GM23248 (cell line): ENCODE results near the gene MAP3K6. TPM values are rescaled to one million over a fixed set of nuclear protein-coding genes. Genes with fewer than 3 reads are reported as not detected.
"Not testable (repeated sequence)": the region's sequence is repeated elsewhere in the genome, so short reads cannot be mapped to it uniquely, and the experiment has no call there.

ENCODE experiments used
- DNase-seq: peaks from one replicate; pipeline ENCODE4 v3.0.0-alpha.2; 2015
- H2AFZ ChIP-seq: fragments of 200-600 bp; sonication (generic); 2 replicates; pipeline ENCODE4 v1.6.1; 2016; ENCODE audit warnings: antibody characterized with exemption
- H3F3A ChIP-seq: fragments of 200-600 bp; sonication (generic); 2 replicates; pipeline ENCODE4 v1.6.1; 2016; ENCODE audit warnings: mild to moderate bottlenecking, antibody characterized with exemption, mixed run types; ENCODE audit not compliant: insufficient read depth
- H3K27ac ChIP-seq: fragments of 200-600 bp; sonication (generic); 2 replicates; pipeline ENCODE4 v1.5.1; 2016; ENCODE audit warnings: mild to moderate bottlenecking
- H3K27me3 ChIP-seq: fragments of 200-600 bp; sonication (generic); replicated peaks from 2 replicates; pipeline ENCODE4 v1.6.1; 2016; ENCODE audit warnings: mild to moderate bottlenecking; ENCODE audit not compliant: insufficient read depth
- H3K36me3 ChIP-seq: fragments of 200-600 bp; sonication (generic); 2 replicates; pipeline ENCODE4 v1.6.1; 2016; ENCODE audit warnings: low read depth, mild to moderate bottlenecking
- H3K4me1 ChIP-seq: fragments of 200-600 bp; sonication (generic); 2 replicates; pipeline ENCODE4 v1.6.1; 2016; ENCODE audit warnings: mild to moderate bottlenecking; ENCODE audit not compliant: insufficient read depth
- H3K4me2 ChIP-seq: fragments of 200-600 bp; sonication (generic); one replicate; pipeline ENCODE4 v1.6.1; 2016; ENCODE audit warnings: mild to moderate bottlenecking; ENCODE audit not compliant: unreplicated experiment
- H3K4me3 ChIP-seq: fragments of 200-600 bp; sonication (generic); 2 replicates; pipeline ENCODE4 v1.5.1; 2016; ENCODE audit warnings: mild to moderate bottlenecking
- H3K79me2 ChIP-seq: fragments of 200-600 bp; sonication (generic); 2 replicates; pipeline ENCODE4 v1.6.1; 2016; ENCODE audit warnings: mild to moderate bottlenecking; ENCODE audit not compliant: insufficient read depth
- H3K9ac ChIP-seq: fragments of 200-600 bp; sonication (generic); 2 replicates; pipeline ENCODE4 v1.6.1; 2016; ENCODE audit warnings: mild to moderate bottlenecking
- H3K9me2 ChIP-seq: fragments of 200-600 bp; sonication (generic); 2 replicates; pipeline ENCODE4 v1.6.1; 2016; ENCODE audit warnings: mixed run types, mild to moderate bottlenecking, moderate library complexity; ENCODE audit not compliant: insufficient read depth
- H3K9me3 ChIP-seq: fragments of 200-600 bp; sonication (generic); one replicate; pipeline ENCODE4 v1.6.1; 2017; ENCODE audit warnings: low read depth
- H4K20me1 ChIP-seq: fragments of 200-600 bp; sonication (generic); 2 replicates; pipeline ENCODE4 v1.6.0; 2016; ENCODE audit not compliant: insufficient read depth
- EZH2 ChIP-seq: fragments of 200-600 bp; sonication (generic); IDR thresholded peaks from 2 replicates; pipeline ENCODE4 v1.6.1; 2018; ENCODE audit warnings: antibody characterized with exemption, mild to moderate bottlenecking; ENCODE audit not compliant: insufficient read depth, poor library complexity, severe bottlenecking
- EZH2phosphoT487 ChIP-seq: fragments of 200-600 bp; sonication (generic); IDR thresholded peaks from 2 replicates; pipeline ENCODE4 v1.6.1; 2018; ENCODE audit warnings: antibody characterized with exemption, moderate library complexity, mild to moderate bottlenecking, low read depth; ENCODE audit not compliant: insufficient read depth
- WGBS, 2 experiments: methylation state at CpG; one replicate each; pipeline ENCODE4 v1.1.6; 2015 to 2017; ENCODE audit warnings: low lambda C conversion rate in 2 of 2, low coverage in 1 of 2; ENCODE audit errors: missing lambda C conversion rate in 2 of 2; 5-methylcytosine and 5-hydroxymethylcytosine counted together
- in situ Hi-C: fragments of 300-500 bp; cut with MboI; formaldehyde crosslinking; loops from 2 replicates; pipeline ENCODE4 v1.15.0; 2020
- polyA plus RNA-seq: library from polyadenylated mRNA; unstranded; fragments of >200 nt; fragmentation: Nextera tagmentation; extraction: Ambion mirVana; gene quantifications from 2 replicates; pipeline ENCODE4 v1.2.1, GENCODE V29; 2016
- total RNA-seq: library from RNA; depleted of rRNA; stranded (reverse); fragments of >200 nt; shearing (Covaris generic); gene quantifications from 2 replicates; pipeline ENCODE4 v1.2.3, GENCODE V29; 2014

MAP3K6 gene
- total and polyA plus RNA-seq, 2 experiments from 2014 or later: 13.7 to 40.3 TPM

- H3F3A ChIP-seq: no peaks in the 10 kb centered on the region; the same call in 1 of the 2 replicates
- H3K27me3 ChIP-seq: no peaks in the 10 kb centered on the region
- peaks cover 6% of the 10 kb centered on the region; the same call in 1 of the 2 replicates for H3K4me1 ChIP-seq
- DNase-seq: peak; percentile 39
- no peak overlapping the region for H2AFZ ChIP-seq
- H3K79me2 ChIP-seq: no peaks in the 10 kb centered on the region
- in situ Hi-C loops: no loop called here
- H3K9ac ChIP-seq: no peak overlapping the region
- H3K4me3 ChIP-seq: no peak overlapping the region
- H4K20me1 ChIP-seq: no peaks in the 10 kb centered on the region
- no peak overlapping the region for H3K4me2 ChIP-seq
- no peaks in the 10 kb centered on the region for H3K36me3 ChIP-seq
- H3K9me3 ChIP-seq: no peaks in the 10 kb centered on the region
- H3K9me2 ChIP-seq: no peaks in the 10 kb centered on the region
- H3K27ac ChIP-seq: no peak overlapping the region
- no peak for TF ChIP-seq EZH2phosphoT487
- TF ChIP-seq EZH2: no peak
- 48 to 63% methylated on average over 4 to 5 of the region's 5 CpGs for WGBS, 2 experiments
Observed at GRCh38 chr1:27388337-27389005, 21.7 kb upstream of the MAP3K6 start.

GRCh38 chr1:27384797-27385196 lies 18.0 kb upstream of the MAP3K6 start:
- 85 to 89% methylated on average over 3 of the region's 3 CpGs for WGBS, 2 experiments
- H3K9me3 ChIP-seq, H3K9me2 ChIP-seq, in situ Hi-C loops, DNase-seq, H4K20me1 ChIP-seq, H3K79me2 ChIP-seq, H3K36me3 ChIP-seq, H3K27ac ChIP-seq, H2AFZ ChIP-seq, H3F3A ChIP-seq, H3K4me3 ChIP-seq, H3K4me1 ChIP-seq, H3K4me2 ChIP-seq, H3K27me3 ChIP-seq, H3K9ac ChIP-seq: not testable (repeated sequence)

DNA sequence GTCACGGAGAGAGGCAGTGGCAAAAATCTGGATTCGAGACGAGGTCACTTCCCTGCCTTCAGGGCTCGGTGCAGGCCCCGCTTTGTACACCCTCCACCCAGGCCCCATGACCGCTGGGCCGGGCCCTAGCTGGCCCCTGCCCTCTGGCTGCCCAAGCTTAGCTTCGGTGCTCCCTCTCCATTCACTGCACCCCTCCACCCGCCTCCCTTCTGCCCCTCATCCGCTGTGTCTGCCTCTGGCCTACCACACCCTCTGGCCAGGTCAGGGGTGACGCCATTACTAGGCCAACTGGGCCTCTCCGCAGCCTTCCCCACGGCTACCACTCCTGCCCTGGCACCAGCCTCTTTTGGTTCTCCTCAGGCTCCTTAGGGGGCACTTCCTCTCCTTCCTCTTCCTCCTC lies 16.9 kb upstream of the MAP3K6 start:
- Histone ChIP-seq H2AFZ (no peak overlapping the region), H3K9me2 (no peaks in the 10 kb centered on the region), H4K20me1 (no peaks in the 10 kb centered on the region), H3K4me3 (no peak overlapping the region), H3F3A (no peaks in the 10 kb centered on the region), H3K79me2 (no peaks in the 10 kb centered on the region), H3K4me1 (no peaks in the 10 kb centered on the region), H3K27ac (no peak overlapping the region), H3K9me3 (no peaks in the 10 kb centered on the region), H3K4me2 (no peak overlapping the region), H3K9ac (no peak overlapping the region), H3K27me3 (no peaks in the 10 kb centered on the region), H3K36me3 (no peaks in the 10 kb centered on the region)
- WGBS, 2 experiments: 98 to 99% methylated on average over 10 to 13 of the region's 13 CpGs
- no peak for TF ChIP-seq EZH2phosphoT487
- no peak for TF ChIP-seq EZH2
- no peak for DNase-seq
- in situ Hi-C loops: no loop called here

DNA sequence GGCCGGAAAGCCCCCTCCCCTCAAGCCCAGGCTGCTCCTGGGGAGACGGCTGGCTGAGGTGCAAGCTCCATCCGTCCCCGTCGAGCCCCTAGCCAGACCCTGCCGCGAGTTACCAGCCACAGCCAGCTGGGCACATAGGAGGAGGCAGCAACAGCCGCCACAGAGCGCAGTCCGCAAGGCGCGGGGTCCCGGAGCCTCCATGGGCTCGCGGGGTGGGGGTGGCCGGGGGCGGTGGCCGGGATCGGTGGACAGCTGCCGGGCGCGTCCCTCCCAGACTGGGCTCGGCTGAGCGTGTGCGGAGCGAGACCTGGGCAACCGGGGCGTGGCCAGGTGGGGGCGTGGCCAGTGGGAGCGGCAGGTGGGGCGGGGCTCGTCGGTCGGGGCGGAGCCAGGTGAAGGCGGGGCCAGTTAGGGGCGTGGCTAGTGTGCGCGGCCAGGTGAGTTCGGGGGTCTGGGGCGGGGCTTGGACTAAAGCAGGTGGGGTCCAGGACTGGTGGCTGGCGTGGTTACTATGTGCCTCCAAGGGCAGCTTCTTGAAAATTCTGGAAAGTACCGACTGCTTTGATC lies 16.4 kb upstream of the MAP3K6 start, which contains the start of gene CD164L2:
CD164L2 (minus strand) TSS at position 295 of the 567 bp plus-strand sequence; CDS start at position 201, 94 bp downstream.
- no peak within 1 kb of the TSS for H2AFZ ChIP-seq
- TF ChIP-seq EZH2 (no peak), EZH2phosphoT487 (no peak)
- no peaks in the 10 kb centered on the region for H3F3A ChIP-seq
- no peaks in the 10 kb centered on the region for H4K20me1 ChIP-seq
- no peaks in the 10 kb centered on the region for H3K27me3 ChIP-seq
- WGBS, 2 experiments: 23 to 39% methylated on average over 13 to 27 of the region's 43 CpGs
- no peak within 1 kb of the TSS for H3K4me3 ChIP-seq
- no peak within 1 kb of the TSS for H3K27ac ChIP-seq
- no peak within 1 kb of the TSS for H3K4me2 ChIP-seq
- in situ Hi-C loops: no loop called here
- H3K79me2 ChIP-seq: no peaks in the 10 kb centered on the region
- H3K4me1 ChIP-seq: no peaks in the 10 kb centered on the region
- no peaks in the 10 kb centered on the region for H3K9me2 ChIP-seq
- H3K9me3 ChIP-seq: no peaks in the 10 kb centered on the region
- DNase-seq: no peak
- no peak within 1 kb of the TSS for H3K9ac ChIP-seq
- H3K36me3 ChIP-seq: no peaks in the 10 kb centered on the region
